ENCODE results near the gene FREM1.

DNA sequence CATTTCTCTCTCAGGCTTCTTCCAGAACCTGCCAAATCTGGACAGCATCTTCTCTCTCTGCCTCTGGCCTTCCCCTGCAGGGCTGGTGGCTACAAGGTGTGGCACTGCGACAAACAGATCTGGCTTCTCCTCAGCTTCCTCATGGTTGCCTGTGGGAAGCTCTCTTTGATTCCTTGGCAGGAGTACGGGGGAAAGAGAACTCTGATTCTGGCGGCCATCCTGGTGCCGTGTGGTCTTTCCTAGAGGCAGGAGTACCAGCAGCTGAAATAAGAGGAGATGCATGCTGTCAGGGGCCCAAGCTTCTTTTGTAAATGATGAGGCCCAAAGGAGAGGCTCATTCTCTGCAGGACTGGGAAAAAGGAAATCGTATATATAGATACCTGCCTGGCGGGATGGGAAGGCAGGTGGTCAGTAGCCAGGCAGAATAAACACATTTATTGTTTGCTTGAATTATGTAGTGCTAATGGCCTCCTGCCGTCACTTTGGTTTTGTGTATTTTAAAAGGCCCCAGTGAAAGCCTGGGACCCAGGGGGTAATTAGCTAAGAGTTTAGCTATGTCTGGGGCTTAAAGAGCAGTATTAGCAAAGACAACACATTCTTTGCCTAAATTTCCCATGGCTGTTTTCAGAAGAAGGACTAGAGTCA, 187.7 kb downstream of the FREM1 start, which contains the start of gene CER1:
- TF ChIP-seq YY1 (IDR thresholded peaks at IDR 0.05; ENCODE audit: insufficient read depth, insufficient read length) (no peak), ZNF274 (IDR thresholded peaks at IDR 0.05; ENCODE audit: low read depth, low read length) (no peak)

Measured in NT2/D1 (cell line).